K562 (cell line): ENCODE data around the gene GANAB. TPM values are rescaled to one million over a fixed set of nuclear protein-coding genes. Genes with fewer than 3 reads are reported as not detected.

Experiments used
- BACH1 ChIP-seq: fragments of 200-800 bp; sonication (Bioruptor generic); IDR thresholded peaks from 2 replicates; pipeline ENCODE4 v1.6.1; 2016; ENCODE audit warnings: missing genetic modification characterization, missing compliant biosample characterization
- CC2D1A ChIP-seq: fragments of 450-650 bp; IDR thresholded peaks from 2 replicates; pipeline ENCODE4 v1.6.1; 2017; ENCODE audit warnings: mild to moderate bottlenecking
- DMBX1 ChIP-seq: fragments of 250-450 bp; sonication (Bioruptor Pico); IDR thresholded peaks from 2 replicates; pipeline ENCODE4 v1.8.0; 2022; ENCODE audit warnings: inconsistent platforms, mild to moderate bottlenecking, moderate library complexity, borderline replicate concordance
- DPF2 ChIP-seq: fragments of 450-650 bp; IDR thresholded peaks from 2 replicates; pipeline ENCODE4 v1.6.1; 2016
- HMG20A ChIP-seq: fragments of 450-650 bp; formaldehyde crosslinking; conservative IDR thresholded peaks from 2 replicates; pipeline ENCODE4 v1.4.0; 2020; ENCODE audit warnings: mild to moderate bottlenecking, mixed read lengths
- NEUROD1 ChIP-seq: fragments of 150-350 bp; IDR thresholded peaks from 2 replicates; pipeline ENCODE4 v1.6.1; 2014; ENCODE audit warnings: borderline replicate concordance, low read length, low read depth; ENCODE audit not compliant: partially characterized antibody
- RBFOX2 ChIP-seq: fragments of 200-400 bp; formaldehyde crosslinking; IDR thresholded peaks from 2 replicates; pipeline ENCODE4 v1.6.1; 2017; ENCODE audit warnings: low read depth, mild to moderate bottlenecking, low read length, moderate library complexity
- RFX1 ChIP-seq: fragments of 450-650 bp; IDR thresholded peaks from 2 replicates; pipeline ENCODE4 v1.6.1; 2016; ENCODE audit warnings: mild to moderate bottlenecking, moderate library complexity
- RHOXF2B ChIP-seq: fragments of 250-450 bp; sonication (Bioruptor Pico); conservative IDR thresholded peaks from 2 replicates; pipeline ENCODE4 v1.5.1; 2021
- TAF9B ChIP-seq: fragments of 450-650 bp; IDR thresholded peaks from 2 replicates; pipeline ENCODE4 v1.6.1; 2018; ENCODE audit warnings: mild to moderate bottlenecking; ENCODE audit not compliant: partially characterized antibody
- TCFL5 ChIP-seq: fragments of 250-450 bp; sonication (Bioruptor Pico); conservative IDR thresholded peaks from 2 replicates; pipeline ENCODE4 v1.6.1; 2021; ENCODE audit warnings: mild to moderate bottlenecking, moderate library complexity, matching md5 sums
- ZNF134 ChIP-seq: fragments of 250-450 bp; sonication (Bioruptor Pico); conservative IDR thresholded peaks from 2 replicates; pipeline ENCODE4 v1.4.0; 2020
- polyA plus RNA-seq, 8 experiments: library from polyadenylated mRNA; depleted of rRNA in 4 of 8; stranded (reverse) in 5 of 8; unstranded in 3 of 8; fragments of >200 nt; fragmentation: Nextera tagmentation in 2 of 8; fragmentation: Illumina TruSeq in 1 of 8; extraction: Ambion mirVana in 2 of 8; extraction: Trizol in 1 of 8; gene quantifications; 2 replicates each; pipeline versions ENCODE4 v1.2.1 to v1.2.3, GENCODE V29; 2011 to 2014; ENCODE audit warnings: inconsistent platforms in 1 of 8, missing spikeins in 1 of 8
- total RNA-seq, 7 experiments: library from RNA; depleted of rRNA in 6 of 7; stranded (reverse); fragments of >200 nt in 6 of 7; fragmentation: Illumina TruSeq in 2 of 7; extraction: Trizol in 2 of 7; gene quantifications; 2 replicates each; pipeline versions ENCODE4 v1.2.1 to v1.2.3, GENCODE V29; 2011 to 2021; ENCODE audit warnings: low replicate concordance in 1 of 7
- TF ChIP-seq, protein P1 (sequence below): fragments of 450-650 bp; IDR thresholded peaks from 2 replicates; pipeline ENCODE4 v1.6.1; 2016; ENCODE audit warnings: low read depth
- TF ChIP-seq, protein P2 (sequence below): sonication (generic); formaldehyde crosslinking; IDR thresholded peaks from 2 replicates; pipeline ENCODE4 v1.8.1; 2022; ENCODE audit warnings: missing genetic modification reagents
- TF ChIP-seq, protein P3 (sequence below): sonication (generic); formaldehyde crosslinking; IDR thresholded peaks from 2 replicates; pipeline ENCODE4 v1.8.0; 2022; ENCODE audit warnings: mild to moderate bottlenecking, missing genetic modification reagents
- TF ChIP-seq, protein P4 (sequence below): fragments of 250-450 bp; sonication (Bioruptor Pico); IDR thresholded peaks from 2 replicates; pipeline ENCODE4 v1.4.0; 2020; ENCODE audit warnings: borderline replicate concordance

Gene GANAB
- total and polyA plus RNA-seq, 9 of the 15 experiments (the other 6 are each of a cell fraction or from before 2014, with no cell fraction given) = 6.5 to 284 (median 161) TPM

DNA sequence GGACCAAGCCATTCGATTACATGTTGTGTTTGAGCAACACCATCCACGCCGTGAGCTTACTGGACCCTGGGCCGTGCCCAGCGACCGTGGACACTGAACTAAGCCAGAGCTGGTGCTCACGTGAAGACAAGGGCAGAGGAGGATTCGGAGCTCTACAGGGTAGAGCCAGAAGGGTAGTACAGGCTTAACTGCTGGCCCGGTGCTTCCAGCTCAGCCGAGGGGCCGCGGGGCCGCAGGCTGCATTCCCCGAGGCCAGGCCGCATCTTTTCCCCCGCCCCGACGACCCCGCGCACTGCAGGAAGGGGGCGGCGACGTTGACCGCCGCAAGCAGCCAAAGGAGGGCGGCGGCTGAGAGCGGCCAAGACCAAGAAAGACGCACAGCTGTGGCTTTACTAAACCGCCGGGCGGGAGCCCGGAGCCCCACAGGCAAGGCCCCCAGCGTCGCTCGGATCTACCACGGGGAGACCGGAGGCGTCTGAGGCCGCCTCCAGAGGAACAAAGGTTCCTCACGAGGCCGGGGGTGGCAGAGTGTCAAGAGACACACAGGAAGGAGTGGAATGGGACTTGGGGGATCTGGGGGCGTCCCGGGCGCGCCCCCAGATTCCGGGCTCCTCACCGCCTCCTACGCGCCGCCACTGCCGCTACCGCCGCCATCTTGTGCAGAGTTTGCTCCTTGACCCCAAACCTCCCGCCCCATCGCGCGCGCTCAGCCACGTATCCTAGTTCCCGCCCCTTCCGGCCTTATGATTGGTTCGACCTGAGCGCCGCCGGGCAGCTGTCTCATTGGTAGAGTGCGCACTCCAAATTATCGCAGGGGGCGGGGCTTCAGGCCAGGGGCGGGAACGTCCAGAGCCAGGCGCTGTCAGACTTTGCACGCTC is at the start of gene GANAB (continued):
- TF ChIP-seq, protein P1, sequence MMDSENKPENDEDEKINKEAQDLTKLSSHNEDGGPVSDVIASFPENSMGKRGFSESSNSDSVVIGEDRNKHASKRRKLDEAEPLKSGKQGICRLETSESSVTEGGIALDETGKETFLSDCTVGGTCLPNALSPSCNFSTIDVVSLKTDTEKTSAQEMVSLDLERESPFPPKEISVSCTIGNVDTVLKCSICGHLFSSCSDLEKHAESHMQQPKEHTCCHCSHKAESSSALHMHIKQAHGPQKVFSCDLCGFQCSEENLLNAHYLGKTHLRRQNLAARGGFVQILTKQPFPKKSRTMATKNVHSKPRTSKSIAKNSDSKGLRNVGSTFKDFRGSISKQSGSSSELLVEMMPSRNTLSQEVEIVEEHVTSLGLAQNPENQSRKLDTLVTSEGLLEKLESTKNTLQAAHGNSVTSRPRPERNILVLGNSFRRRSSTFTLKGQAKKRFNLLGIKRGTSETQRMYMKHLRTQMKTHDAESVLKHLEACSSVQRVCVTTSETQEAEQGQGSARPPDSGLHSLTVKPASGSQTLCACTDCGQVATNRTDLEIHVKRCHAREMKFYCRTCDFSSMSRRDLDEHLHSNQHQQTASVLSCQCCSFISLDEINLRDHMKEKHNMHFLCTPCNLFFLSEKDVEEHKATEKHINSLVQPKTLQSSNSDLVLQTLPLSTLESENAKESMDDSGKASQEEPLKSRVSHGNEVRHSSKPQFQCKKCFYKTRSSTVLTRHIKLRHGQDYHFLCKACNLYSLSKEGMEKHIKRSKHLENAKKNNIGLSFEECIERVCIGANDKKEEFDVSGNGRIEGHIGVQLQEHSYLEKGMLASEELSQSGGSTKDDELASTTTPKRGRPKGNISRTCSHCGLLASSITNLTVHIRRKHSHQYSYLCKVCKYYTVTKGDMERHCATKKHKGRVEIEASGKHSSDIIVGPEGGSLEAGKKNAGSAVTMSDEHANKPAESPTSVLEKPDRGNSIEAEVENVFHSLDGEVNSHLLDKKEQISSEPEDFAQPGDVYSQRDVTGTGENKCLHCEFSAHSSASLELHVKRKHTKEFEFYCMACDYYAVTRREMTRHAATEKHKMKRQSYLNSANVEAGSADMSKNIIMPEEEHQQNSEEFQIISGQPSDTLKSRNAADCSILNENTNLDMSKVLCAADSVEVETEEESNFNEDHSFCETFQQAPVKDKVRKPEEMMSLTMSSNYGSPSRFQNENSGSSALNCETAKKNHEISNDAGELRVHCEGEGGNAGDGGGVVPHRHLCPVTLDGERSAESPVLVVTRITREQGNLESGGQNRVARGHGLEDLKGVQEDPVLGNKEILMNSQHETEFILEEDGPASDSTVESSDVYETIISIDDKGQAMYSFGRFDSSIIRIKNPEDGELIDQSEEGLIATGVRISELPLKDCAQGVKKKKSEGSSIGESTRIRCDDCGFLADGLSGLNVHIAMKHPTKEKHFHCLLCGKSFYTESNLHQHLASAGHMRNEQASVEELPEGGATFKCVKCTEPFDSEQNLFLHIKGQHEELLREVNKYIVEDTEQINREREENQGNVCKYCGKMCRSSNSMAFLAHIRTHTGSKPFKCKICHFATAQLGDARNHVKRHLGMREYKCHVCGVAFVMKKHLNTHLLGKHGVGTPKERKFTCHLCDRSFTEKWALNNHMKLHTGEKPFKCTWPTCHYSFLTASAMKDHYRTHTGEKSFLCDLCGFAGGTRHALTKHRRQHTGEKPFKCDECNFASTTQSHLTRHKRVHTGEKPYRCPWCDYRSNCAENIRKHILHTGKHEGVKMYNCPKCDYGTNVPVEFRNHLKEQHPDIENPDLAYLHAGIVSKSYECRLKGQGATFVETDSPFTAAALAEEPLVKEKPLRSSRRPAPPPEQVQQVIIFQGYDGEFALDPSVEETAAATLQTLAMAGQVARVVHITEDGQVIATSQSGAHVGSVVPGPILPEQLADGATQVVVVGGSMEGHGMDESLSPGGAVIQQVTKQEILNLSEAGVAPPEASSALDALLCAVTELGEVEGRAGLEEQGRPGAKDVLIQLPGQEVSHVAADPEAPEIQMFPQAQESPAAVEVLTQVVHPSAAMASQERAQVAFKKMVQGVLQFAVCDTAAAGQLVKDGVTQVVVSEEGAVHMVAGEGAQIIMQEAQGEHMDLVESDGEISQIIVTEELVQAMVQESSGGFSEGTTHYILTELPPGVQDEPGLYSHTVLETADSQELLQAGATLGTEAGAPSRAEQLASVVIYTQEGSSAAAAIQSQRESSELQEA = no peak
- peak; percentile 22; the same call in 1 of the 2 replicates for TF ChIP-seq CC2D1A
- peak; percentile 97 for TF ChIP-seq RBFOX2
- no peak for TF ChIP-seq RFX1
- TF ChIP-seq, protein P2, sequence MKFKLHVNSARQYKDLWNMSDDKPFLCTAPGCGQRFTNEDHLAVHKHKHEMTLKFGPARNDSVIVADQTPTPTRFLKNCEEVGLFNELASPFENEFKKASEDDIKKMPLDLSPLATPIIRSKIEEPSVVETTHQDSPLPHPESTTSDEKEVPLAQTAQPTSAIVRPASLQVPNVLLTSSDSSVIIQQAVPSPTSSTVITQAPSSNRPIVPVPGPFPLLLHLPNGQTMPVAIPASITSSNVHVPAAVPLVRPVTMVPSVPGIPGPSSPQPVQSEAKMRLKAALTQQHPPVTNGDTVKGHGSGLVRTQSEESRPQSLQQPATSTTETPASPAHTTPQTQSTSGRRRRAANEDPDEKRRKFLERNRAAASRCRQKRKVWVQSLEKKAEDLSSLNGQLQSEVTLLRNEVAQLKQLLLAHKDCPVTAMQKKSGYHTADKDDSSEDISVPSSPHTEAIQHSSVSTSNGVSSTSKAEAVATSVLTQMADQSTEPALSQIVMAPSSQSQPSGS (CRISPR knock-in tag) = no peak
- no peak for TF ChIP-seq HMG20A (CRISPR knock-in tag)
- TF ChIP-seq, protein P3, sequence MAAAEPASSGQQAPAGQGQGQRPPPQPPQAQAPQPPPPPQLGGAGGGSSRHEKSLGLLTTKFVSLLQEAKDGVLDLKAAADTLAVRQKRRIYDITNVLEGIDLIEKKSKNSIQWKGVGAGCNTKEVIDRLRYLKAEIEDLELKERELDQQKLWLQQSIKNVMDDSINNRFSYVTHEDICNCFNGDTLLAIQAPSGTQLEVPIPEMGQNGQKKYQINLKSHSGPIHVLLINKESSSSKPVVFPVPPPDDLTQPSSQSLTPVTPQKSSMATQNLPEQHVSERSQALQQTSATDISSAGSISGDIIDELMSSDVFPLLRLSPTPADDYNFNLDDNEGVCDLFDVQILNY (CRISPR knock-in tag) = peak; percentile 71; the same call in 1 of the 2 replicates
- peak; percentile 20; the same call in 1 of the 2 replicates for TF ChIP-seq DPF2
- TF ChIP-seq RHOXF2B (CRISPR knock-in tag) = peak; percentile 83
- TF ChIP-seq, protein P4, sequence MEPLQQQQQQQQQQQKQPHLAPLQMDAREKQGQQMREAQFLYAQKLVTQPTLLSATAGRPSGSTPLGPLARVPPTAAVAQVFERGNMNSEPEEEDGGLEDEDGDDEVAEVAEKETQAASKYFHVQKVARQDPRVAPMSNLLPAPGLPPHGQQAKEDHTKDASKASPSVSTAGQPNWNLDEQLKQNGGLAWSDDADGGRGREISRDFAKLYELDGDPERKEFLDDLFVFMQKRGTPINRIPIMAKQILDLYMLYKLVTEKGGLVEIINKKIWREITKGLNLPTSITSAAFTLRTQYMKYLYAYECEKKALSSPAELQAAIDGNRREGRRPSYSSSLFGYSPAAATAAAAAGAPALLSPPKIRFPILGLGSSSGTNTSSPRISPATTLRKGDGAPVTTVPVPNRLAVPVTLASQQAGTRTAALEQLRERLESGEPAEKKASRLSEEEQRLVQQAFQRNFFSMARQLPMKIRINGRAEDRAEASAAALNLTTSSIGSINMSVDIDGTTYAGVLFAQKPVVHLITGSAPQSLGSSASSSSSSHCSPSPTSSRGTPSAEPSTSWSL = no peak
- TF ChIP-seq DMBX1 (CRISPR knock-in tag) = 0 out of 2 replicates have a peak, but pooled peaks have one; percentile 16
- peak; percentile 81 for TF ChIP-seq TAF9B
- no peak for TF ChIP-seq NEUROD1
- TF ChIP-seq BACH1 (tag) = no peak
- TF ChIP-seq TCFL5 = no peak
- no peak for TF ChIP-seq ZNF134
